GM18867 (cell line): ENCODE data around the gene PIK3CB.
A peak's percentile ranks its signal among the peaks of the same experiment; 100 is the strongest.

Experiments used
- ATAC-seq: cut with Tn5 transposase; IDR thresholded peaks from one replicate; pipeline ENCODE4 v1.9.1; 2021; ENCODE audit warnings: mild to moderate bottlenecking, moderate library complexity; ENCODE audit not compliant: unreplicated experiment

Gene PIK3CB

DNA sequence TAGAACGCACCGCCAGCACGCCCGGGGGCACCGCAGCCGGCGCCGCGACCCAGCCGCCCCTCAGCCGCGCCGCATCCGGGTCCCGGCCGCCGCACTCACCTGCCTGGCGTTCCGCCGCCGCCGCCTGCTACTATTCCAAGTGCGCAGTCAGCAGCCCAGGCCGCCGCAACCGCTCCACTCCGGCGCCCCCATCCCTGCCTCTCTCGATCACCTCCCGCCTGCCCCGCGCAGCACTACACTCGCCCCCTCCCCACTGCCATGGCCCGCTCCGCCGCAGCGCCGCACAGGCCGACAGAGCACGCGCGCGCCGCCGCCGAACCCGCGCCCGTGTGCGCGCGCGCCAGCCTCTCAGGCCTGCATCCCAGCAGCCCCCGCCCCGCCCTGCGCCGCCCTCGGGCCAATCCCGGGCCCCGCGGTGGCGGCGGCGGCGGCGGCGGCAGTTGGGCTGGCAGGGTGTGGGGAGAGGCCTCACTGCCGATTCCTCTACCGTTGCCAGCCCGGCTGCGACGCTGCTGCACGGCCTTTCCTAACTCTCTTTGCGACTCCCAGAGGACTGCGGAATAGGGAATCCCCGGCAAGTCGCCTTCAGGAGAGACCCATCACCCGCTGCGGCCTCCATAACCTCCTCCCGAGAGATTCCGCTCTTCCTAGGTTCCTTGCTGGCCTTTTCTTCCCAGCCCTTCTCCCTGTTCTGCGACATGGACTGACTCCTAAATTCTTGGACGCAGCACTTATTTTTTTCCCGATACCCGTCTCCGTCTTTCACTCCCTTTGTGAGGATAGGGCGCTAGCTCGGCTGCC lies at the start of gene PIK3CB:
TSS of gene PIK3CB (minus strand) at position 333 of the 801 bp plus-strand sequence. CDS start 75,585 bp downstream, outside the sequence.
- peak; percentile 96 for ATAC-seq

DNA sequence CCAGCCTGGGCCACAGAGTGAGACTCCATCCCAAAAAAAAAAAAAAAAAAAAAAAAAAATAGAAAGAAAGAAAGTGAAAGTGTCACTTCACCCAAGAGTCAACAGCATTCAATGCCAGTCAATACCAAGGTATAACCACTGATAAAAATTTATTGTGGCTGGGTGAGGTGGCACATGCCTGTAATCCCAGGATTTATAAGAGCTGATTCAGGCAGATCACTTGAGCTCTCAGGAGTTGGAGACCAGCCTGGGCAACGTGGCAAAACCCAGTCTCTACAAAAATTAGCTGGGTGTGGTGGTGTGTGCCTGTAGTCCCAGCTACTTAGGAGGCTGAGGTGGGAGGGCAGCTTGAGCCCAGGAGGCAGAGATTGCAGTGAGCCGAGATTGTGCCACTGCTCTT lies 46.5 kb upstream of the PIK3CB start:
- ATAC-seq, result no peak

DNA sequence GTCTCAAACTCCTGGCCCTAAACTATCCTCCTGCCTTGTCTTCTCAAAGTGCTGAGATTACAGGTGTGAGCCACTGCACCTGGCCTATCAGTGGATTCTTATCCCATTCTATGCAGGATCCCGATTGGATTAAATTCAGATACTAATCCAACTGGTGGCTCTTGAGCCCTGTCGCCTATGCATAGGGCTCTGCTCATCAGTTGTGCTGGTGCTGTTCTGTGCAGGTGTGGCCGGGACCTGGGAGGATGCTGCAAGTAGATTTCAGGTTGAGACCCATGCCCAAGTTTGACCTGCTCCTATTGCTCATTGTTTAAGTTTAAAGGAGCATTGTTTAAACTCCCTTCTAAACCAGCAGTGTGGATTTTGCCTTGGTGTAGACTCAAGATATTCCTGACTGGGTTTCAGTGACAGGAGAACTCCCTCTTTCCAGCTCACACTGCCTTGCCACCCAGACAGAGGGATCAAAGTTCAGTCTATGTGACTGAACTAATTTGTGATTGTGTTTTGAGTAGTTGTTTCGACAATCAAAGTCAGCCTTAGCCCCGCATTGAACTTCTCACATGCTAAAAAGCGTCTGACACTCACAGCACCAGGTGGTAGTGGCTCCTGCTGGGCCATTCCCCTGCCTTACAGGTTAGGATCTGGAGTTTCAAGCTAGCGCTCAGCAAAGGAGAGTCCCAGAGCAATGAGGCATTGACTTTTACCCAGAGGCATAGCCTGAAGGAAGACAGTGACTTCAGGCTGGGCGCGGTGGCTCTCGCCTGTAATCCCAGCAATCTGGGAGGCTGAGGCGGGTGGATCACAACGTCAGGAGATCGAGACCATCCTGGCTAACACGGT lies 45.0 kb upstream of the PIK3CB start:
- no peak for ATAC-seq

DNA sequence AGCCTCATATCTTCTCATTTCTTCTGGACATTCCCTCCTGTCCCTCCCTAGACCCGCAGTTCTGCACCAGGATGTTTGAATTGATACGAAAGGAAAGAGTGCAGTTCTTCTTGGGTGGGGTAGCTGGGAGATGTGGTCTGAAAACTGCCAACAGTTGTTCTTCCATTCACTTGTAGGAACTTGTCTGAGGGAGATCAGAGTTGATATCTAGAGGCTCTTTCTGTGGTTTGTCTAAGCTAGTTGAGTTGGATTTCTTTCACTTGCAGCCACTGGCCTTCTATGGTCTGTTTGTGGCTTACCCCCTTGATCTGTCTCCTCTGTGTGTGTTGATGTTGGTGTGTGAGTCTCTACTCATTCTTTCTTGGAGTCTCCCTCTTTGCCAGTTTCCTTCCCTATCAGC lies 42.5 kb upstream of the PIK3CB start:
- no peak for ATAC-seq

DNA sequence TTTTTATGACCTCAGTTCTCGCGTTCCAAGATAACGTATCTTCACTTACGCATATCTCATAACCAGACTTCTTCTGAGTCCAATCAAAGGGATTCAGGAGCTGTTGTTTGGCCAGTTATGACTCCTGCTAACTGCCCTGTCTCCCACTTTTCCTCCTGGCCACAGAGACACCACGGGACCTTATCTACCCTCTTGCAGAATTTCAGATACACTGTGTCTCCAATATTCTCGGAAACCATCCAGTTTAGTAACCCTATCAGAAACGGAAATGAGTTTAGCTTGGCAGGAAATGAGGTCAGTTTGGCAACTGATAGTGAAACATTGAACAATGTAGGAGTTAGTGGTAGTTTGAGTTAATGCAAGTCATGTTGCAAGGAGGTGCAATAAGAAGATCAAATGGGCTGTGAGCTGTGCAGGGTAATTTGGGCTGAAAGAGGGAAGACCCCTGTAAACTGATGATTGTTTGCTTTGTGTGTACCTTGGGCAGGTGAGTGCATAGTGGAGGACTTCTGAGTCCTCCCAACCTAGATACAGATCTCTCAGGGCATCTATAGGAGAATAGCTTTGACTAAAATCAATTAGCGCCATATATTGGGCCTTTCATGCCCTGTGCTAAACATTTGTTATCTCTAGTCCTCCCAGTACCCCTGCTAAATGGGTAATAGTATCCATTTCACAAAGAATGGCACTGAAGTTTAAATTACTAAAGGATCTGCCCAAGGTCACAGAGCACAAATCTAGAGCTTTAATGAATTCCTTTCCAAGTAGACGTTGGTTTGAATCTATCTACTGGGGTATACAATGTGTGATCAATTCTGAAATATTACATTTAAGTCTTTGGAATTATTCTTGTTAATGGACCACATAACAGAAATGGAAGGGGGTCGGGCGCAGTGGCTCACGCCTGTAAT lies 41.3 kb upstream of the PIK3CB start:
- ATAC-seq, result no peak

DNA sequence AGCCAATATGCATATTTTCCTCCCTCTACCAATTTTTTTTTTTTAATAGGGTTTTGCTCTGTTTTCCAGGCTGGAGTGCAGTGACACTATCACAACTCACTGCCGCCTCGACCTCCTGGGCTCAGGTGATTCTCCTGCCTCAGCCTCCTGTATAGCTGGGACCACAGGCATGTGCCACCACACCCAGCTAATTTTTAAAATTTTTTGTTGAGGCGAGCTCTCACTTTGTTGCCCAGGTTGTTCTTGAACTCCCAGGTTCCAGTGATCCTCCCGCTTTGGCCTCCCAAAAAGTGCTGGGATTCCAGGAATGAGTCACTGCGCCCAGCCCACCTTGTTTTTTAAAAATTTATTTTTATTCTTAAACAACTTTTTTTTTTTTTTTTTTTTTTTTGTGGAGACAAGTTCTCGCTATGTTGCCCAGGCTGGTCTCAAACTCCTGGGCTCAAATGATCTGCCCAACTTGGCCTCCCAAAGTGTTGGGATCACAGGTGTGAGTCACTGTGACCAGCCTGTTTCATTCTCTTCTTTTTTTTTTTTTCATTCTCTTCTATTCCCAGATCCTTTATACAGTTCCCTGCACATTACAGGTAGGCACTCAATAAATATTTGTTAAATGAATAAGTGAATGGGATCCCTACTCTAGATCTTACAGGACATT lies 40.5 kb upstream of the PIK3CB start:
- no peak for ATAC-seq

DNA sequence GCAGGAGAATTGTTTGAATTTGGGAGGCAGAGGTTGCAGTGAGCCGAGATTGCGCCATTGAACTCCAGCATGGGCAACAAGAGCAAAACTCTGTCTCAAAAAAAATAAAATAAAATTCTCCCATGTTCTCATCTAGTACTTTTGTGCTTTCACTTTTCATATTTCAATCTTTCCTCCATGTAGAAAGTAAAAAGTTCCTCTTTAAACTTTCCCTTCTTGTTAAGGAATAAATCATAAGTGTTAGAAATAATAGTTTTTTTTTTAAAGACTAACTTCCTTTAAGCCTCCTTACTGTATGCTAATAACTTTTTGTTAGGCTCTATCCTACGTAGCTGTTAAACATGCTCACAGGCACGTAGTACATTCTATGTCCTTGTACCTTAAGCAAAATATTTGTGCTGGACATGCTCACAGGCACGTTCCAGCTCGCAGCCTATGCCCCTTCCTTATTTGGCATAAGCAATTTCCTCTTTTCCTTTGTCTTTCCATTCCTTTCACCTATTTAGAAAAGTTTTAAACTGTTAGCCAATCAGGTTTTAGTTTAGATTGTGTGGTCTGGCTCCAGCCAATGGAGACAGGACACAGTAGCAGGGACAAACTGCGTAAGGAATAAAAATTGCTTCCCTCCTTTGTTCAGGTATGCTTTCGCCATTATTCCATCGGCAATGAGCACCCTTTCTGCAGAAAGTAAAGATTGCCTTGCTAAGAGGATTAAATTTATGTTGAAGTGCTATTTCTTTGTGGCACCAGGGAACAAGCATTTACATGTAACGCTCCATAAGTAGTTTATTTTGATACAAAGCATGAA lies 38.9 kb upstream of the PIK3CB start:
- no peak for ATAC-seq

DNA sequence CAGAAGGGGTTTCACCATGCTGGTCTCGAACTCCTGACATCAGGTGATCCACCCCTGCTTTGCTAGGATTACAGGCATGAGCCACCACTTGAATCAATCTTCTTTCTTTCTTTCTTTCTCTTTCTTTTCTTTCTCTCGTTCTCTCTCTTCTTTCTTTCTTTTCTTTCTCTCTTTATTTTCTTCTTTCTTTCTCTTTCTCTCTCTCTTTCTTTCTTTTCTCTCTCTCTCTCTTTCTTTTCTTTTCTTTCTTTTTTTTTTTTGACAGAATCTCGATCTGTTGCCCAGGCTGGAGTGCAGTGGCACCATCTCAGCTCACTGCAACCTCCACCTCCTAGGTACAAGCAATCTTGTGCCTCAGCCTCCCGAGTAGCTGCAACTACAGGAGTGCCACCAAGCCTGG lies 37.9 kb upstream of the PIK3CB start:
- ATAC-seq, result no peak

DNA sequence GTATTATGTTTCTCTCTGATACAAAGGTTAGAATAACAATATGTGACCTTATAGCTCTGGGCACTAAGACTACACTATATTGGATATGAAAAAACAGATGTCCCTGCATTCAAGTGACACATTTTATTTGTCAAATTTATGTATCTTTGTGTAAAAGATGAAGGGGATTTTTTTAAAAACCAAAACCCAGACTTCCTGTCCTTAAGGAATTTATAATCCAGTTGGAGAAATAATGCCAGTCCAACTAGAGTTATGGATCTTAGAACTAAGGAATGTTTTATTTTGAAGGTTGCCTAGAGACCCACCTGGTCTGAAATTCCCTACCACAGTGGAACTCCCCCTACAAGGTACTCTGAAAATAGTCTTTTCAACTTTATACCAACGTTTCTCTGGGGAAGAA lies 33.3 kb upstream of the PIK3CB start:
- ATAC-seq, result no peak

DNA sequence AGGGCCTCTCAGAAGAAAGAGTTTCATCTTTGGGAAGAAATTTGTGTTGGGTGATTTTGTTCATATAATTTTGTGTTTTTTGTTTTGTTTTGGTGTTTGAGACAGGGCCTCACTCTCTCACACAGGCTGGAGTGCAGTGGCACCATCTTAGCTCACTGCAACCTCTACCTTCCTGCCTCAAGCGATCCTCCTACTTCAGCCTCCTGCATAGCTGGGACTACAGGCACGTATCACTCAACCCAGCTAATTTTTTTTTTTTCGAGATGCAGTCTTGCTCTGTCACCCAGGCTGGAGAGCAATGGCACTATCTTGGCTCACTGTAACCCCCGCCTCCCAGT lies 29.0 kb upstream of the PIK3CB start:
- no peak for ATAC-seq

DNA sequence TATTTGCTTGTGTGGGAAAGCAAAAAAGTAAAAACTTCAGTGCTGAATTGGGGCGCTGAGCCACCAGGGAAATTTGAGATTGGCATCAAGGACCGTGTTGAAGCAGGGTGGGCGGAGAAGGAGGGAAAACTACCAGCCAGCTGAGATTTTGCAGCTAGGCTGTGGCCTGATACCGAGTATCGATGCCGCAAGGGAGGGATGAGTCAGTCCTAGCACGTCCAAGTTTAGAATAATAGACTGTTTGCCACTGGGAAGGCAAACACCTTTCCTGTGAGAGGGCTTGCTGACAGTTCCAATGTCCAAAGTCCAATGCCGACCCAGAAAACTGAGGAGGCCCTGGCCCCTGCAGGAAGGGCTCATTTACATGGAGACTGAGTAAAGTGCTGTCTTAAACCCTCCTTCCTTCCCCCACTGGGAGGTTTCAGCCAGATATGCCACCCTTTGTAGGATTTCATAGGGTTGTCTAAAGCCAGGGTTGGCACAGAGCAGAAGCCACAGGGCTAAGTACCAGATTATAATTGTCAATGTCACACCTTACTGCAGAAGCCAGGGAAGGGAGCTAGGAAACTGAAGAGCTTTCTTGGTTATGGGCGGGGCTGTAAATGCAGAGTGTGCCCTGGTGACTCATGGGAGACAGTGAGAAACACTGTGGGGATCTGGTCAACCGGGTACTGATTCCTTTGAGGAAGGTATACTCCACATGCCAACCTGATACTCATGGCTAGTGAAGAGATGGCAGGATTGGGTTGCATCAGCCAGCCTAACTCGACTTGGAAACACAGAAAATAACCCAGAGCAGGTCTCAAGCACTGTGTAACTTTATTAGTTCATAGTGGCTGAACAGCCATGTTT lies 28.4 kb upstream of the PIK3CB start:
- ATAC-seq, result no peak

DNA sequence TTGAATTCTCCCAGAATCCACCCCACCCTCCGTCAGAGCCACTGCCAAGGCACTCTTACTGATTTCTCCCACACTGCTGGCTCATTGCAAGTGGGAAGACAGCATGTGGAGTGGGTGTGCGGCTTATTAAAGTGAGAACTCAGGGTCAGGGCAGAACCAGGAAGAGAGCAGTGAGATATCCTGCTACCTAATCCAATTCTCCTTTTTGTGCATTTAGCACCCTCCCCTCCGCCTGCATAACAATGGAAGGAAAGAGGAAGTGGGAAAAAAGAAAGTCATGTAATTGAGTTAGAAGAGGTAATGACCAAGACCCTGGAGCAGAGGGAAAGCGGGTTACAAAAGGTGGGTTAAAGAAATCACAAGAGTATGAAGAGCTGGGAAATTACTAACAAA lies 27.8 kb upstream of the PIK3CB start:
- ATAC-seq, result no peak

DNA sequence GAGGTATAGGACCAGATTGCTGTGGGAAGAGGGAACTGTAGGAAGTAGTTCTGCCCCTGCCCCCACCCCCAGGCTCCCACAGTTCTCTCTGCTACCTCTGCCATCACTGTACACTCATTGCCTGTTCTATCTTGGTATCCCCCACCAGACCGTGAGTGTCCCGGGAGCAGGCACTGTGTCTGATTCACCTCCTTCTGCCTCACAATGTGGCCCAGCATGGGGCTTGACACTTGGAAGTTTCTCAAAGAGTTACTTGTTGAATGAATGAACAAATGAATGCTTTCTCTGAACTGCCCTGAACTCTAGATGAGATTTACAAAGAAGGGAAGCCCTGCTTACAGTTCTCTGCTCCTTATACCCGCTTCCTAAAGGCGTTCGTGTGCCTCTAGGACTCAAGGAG lies 27.1 kb upstream of the PIK3CB start:
- ATAC-seq, result no peak

DNA sequence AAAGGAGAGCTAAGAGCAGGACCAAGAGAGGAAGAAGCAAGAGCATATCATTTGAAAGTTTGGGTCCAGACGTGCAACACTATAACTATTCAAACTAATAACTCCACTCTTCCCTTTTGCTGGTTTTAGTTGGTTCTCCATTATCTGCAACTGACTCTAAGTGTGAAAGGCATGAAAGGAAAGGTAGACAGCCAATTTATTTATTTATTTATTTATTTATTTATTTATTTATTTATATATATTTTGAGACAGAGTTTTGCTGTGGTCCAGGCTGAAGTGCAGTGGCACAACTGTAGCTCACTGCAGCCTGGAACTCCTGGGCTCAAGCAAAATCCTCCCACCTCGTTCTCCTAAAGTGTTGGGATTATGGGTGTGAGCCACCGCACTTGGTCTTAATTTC lies 22.1 kb upstream of the PIK3CB start:
- no peak for ATAC-seq

DNA sequence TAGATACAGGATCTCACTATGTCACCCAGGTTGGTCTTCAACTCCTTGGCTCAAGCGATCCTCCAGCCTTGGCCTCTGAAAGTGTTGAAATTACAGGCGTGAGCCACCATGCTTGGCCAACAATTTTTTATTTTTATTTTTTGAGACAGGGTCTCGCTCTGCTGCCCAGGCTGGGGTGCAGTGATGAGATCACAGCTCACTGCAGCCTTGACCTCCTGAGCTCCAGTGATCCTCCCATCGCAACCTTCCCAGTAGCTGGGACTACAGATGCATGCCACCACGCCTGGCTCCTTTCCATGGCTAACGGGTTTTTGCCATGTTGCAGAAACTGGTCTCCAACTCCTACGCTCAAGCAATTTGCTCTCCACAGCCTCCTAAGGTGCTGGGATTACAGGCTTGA lies 20.2 kb upstream of the PIK3CB start:
- no peak for ATAC-seq

DNA sequence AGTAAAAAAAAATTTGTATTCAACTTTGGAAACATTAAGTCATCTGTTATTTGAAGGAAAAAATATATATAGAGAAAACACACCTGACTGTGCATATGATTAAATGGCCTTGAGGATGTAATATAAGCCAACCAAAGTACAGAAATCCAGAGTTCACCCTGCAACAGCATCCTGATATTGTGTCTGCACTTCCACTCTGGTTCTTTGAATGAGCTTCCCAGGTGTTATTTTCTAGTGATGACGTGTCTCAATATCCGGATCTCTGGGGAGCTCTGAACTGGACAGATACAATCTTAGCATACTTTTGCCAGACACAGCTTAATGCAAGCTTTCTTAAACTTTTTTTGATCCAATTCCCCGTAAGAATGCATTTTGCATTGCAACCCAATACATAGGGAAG lies 19.5 kb upstream of the PIK3CB start:
- ATAC-seq, result no peak

DNA sequence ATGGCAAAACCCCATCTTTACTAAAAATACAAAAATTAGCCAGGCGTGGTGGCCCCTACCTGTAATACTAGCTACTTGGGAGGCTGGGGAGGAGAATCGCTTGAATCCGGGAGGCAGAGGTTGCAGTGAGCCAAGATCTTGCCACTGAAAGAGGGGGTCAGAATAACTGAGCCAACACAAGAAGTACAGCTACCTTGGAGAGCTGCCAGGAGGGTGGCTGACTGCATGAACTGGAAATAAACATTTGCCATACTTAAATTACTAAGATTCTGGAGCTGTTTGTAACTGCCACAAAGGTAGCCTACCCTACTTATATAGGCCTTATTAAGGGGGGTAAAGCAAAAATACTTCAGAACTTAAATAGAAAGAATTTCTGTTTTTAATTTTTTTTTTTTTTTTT lies 15.4 kb upstream of the PIK3CB start:
- no peak for ATAC-seq

DNA sequence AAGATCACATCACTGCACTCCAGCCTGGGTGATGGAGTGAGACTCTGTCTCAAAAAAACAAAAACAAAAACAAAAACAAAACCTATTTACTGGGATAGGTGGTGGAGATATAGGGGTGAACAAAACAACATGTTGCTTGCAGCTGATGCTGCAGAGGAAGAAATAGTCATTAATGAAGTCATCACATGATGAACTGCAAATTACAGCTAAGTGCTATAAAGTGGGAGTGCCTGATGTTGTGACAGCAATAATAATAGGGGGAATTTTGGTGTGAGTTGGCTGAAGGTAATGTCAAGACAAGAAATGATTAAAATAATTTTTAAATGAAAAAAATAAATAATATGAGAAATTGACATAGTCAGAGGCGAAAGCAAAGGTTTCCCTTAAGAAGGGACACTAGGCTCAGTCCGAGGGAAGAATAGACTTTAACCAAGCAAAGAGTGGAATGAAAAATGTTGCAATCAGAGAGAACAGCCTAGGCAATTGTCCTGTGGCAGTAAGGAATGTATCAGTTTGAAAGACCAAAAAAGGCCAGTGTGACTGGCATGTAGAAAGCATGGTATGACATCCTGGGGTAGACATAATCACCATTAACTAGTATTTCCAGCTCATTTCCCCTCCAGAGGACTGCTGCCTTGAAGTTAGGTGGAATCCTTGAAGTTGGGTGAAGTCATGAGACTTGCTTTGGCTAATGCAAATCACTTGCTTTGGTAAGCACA lies 14.7 kb upstream of the PIK3CB start:
- no peak for ATAC-seq
